ENCODE results near the gene CDC42BPA.
"Not testable (repeated sequence)": the region's sequence is repeated elsewhere in the genome, so short reads cannot be mapped to it uniquely, and the experiment has no call there.

Gene CDC42BPA

DNA sequence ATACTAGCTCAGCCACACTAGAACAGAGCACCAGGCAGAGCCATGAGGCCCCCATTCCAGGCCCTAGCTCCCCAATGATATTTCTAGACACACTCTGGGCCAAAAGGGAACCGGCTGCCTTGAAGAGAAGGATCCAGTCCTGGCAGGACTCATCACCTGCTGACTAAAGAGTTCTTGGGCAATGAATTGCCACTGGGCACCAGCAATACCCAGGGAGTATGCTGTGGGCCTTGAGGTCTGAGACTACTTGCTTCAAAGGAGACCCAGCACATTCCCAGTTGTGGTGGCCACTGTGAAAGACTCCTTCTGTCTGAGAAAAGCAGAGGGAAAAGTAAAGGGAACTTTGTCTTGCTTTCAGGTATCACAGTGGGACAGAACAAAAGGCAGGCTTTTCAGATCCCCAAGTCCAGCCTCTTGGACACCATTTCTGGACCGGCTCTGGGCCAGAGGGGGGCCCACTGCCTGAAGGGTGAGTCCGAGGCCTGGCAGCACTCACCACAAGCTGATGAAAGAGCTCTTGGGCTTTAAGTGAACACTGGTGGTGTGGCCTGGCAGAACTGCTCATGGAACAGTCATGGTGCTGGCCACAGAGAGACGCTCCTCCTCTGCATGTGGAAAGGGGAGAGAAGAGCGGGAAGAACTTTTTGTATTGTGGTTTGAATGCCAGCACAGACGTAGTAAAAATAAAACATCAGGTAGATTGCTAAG, 72.5 kb downstream of the CDC42BPA start:
- no peak overlapping the region for H3K4me3 ChIP-seq (replicated peaks in 1 of 2; ENCODE audit: low read depth in 2 of 2, low read length in 2 of 2)
- no peak for DNase-seq (ENCODE audit: low read depth in 2 of 2)
- TF ChIP-seq, protein P1, sequence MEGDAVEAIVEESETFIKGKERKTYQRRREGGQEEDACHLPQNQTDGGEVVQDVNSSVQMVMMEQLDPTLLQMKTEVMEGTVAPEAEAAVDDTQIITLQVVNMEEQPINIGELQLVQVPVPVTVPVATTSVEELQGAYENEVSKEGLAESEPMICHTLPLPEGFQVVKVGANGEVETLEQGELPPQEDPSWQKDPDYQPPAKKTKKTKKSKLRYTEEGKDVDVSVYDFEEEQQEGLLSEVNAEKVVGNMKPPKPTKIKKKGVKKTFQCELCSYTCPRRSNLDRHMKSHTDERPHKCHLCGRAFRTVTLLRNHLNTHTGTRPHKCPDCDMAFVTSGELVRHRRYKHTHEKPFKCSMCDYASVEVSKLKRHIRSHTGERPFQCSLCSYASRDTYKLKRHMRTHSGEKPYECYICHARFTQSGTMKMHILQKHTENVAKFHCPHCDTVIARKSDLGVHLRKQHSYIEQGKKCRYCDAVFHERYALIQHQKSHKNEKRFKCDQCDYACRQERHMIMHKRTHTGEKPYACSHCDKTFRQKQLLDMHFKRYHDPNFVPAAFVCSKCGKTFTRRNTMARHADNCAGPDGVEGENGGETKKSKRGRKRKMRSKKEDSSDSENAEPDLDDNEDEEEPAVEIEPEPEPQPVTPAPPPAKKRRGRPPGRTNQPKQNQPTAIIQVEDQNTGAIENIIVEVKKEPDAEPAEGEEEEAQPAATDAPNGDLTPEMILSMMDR (IDR thresholded peaks at IDR 0.05; ENCODE audit: low read depth, low read length) = no peak

DNA sequence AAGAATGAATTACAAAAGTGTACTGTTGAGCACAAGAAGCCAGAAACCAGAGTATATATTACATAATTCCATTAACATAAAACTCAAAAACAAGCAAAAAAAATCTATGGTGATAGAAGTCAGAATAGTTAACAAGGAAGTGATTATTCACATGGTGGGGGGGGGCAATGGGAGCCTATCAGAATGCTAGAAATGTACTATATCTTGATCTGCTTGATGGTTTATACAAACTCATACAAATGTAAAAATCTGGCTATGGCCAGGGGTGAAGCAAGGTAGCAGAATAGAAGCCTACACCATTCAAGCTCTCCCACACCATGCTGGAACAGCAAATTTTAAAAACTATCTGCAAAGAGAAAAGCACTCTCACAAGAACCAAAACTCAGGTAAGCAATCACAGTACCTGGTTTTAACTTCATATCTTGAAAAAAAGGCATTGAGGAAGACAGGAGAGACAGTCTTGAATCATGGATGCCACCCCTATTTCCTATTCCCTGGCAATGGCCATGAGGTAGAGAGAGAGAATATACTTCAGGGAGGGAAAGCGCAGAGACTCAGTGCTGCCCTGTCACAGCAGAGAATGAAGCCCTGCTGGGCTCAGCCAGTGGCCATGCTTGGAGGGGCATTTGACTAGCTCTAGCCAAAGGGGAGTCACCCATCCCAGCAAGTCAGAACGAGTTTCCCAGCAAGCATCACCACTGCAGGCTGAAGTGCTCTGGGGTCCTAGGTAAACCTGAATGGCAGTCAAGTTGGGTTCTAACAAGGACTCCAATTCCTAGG, 73.8 kb downstream of the CDC42BPA start:
- TF ChIP-seq, protein P1 (IDR thresholded peaks at IDR 0.05; ENCODE audit: low read depth, low read length) = no peak
- DNase-seq (ENCODE audit: low read depth in 2 of 2) = no peak

DNA sequence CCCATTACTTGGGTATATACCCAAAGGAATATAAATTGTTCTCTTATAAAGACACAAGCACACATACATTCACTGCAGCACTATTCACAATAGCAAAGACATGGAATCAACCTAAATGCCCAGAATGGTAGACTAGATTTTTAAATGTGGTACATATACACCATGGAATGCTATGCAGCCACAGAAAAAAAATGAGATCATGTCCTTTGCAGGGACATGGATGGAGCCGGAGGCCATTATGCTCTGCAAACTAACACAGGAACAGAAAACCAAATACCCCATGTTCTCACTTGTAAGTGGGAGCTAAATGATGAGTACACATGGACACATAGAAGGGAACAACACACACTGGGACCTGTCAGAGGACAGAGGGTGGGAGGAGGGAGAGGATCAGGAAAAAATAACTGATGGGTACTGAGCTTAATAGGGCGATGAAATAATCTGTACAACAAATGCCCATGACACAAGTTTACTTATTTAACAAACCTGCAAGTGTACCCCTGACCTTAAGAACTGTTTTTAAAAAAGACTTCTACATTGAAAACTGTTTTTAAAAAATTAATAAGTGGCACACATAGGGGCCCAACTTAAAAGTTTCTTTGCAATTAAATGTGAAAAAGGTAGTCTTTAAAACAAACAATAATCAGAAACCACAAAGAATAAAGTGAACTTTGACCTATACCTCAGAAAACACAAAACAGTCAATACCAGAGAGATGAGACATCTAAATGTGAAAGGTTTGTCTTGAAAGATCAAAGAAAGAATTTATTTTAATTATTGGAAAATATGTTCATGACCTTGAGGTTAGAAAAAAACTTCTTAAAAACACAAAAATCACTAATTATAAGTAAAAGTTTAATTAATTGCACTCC, 75.2 kb downstream of the CDC42BPA start:
- TF ChIP-seq, protein P1 (IDR thresholded peaks at IDR 0.05; ENCODE audit: low read depth, low read length) = no peak
- no peak overlapping the region for H3K4me3 ChIP-seq (replicated peaks in 1 of 2; ENCODE audit: low read depth in 2 of 2, low read length in 2 of 2)
- DNase-seq (ENCODE audit: low read depth in 2 of 2) = peak in 1 of 2 donors; percentile 15

More for the DNA sequence above, 73.8 kb downstream of the CDC42BPA start:
- no peak overlapping the region for H3K4me3 ChIP-seq (replicated peaks in 1 of 2; ENCODE audit: low read depth in 2 of 2, low read length in 2 of 2)

DNA sequence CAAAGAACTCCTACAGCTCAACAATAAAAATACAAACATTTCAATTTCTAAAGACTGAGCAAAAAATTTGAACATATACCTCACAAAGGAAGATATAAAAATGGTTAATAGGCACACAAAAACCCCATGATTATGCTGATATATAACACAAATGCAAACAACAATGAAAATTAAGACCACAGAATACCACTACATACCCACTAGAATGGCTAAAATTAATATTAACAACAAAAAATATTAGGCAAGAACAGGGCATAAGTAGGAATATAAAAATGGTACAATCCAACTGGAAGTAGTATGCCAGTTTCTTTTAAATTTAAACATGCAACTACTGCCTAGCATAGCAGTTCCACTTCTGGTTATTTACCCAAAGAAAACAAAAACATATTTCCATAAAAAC, 77.3 kb downstream of the CDC42BPA start:
- no peak overlapping the region for H3K4me3 ChIP-seq (replicated peaks in 1 of 2; ENCODE audit: low read depth in 2 of 2, low read length in 2 of 2)
- no peak for DNase-seq (ENCODE audit: low read depth in 2 of 2)
- TF ChIP-seq, protein P1 (IDR thresholded peaks at IDR 0.05; ENCODE audit: low read depth, low read length) = no peak

DNA sequence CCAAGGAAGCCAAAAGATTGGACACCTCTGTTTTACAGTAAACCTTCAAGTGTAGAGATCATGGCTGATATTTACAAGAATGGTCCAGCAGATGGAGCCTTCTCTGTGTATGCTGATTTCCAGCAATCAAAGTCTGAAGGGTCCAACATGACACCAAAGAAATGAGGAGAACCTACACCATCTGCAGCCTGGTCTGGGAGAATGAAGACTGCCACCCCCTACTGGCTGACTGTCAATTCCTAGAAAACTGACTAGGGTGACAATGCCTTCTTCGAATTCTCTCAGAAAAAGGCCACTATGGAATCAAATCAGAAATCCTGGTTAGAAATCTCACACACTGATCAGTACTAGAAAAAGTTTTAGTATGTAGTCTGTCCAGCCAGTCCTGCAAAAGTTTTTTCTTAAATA, 83.3 kb downstream of the CDC42BPA start:
- TF ChIP-seq, protein P1 (IDR thresholded peaks at IDR 0.05; ENCODE audit: low read depth, low read length) = peak; percentile 59
- H3K4me3 ChIP-seq (replicated peaks in 1 of 2; ENCODE audit: low read depth in 2 of 2, low read length in 2 of 2) = no peak overlapping the region
- peak; percentile 81 for DNase-seq (ENCODE audit: low read depth in 2 of 2)

DNA sequence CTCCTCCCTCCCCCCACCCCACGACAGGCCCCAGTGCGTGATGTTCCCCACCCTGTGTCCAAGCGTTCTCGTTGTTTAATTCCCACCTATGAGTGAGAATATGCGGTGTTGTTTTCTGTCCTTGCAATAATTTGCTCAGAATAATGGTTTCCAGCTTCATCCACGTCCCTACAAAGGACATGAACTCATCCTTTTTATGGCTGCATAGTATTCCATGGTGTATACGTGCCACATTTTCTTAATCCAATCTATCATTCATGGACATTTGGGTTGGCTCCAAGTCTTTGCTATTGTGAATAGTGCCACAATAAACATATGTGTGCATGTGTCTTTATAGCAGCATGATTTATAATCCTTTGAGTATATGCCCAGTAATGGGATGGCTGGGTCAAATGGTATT, 87.2 kb downstream of the CDC42BPA start:
- DNase-seq (ENCODE audit: low read depth in 2 of 2); H3K4me3 ChIP-seq (replicated peaks in 1 of 2; ENCODE audit: low read depth in 2 of 2, low read length in 2 of 2): not testable (repeated sequence)

Data from cardiac fibroblast (primary cell).